Activated CD4-positive, CD25-positive, alpha-beta regulatory T cell treated with anti-CD3 and anti-CD28 coated beads, Interleukin-2, amount 50 U/mL, for 16 hours (primary cell): ENCODE measurements around the gene TDRD9.

ENCODE experiments used
- DNase-seq: peaks from one replicate; pipeline ENCODE4 v3.0.0-alpha.2; 2020; ENCODE audit warnings: low read depth, low spot score

Gene TDRD9

GRCh38 chr14:104101651-104102281 is 173.5 kb downstream of the TDRD9 start:
- no peak for DNase-seq
